GM19351 (cell line): ENCODE measurements around the gene KRT9.

Source experiments
- ATAC-seq: cut with Tn5 transposase; IDR thresholded peaks from one replicate; pipeline ENCODE4 v1.9.1; 2021; ENCODE audit warnings: mild to moderate bottlenecking, moderate library complexity; ENCODE audit not compliant: unreplicated experiment

Gene KRT9

GRCh38 chr17:41533613-41534012, 38.2 kb downstream of the KRT9 start:
- no peak for ATAC-seq

GRCh38 chr17:41532947-41533570, 38.8 kb downstream of the KRT9 start:
- ATAC-seq: no peak

- no peak for ATAC-seq
These were observed 39.9 kb downstream of the KRT9 start for GRCh38 chr17:41531993-41532392.

GRCh38 chr17:41530062-41531048, 41.5 kb downstream of the KRT9 start:
- no peak for ATAC-seq

- ATAC-seq: no peak
These were observed 42.4 kb downstream of the KRT9 start for GRCh38 chr17:41529491-41529915.

- no peak for ATAC-seq
These were observed 42.9 kb downstream of the KRT9 start for GRCh38 chr17:41528959-41529353.

GRCh38 chr17:41527063-41528023, 44.5 kb downstream of the KRT9 start:
- no peak for ATAC-seq

GRCh38 chr17:41524261-41524660, 47.6 kb downstream of the KRT9 start:
- no peak for ATAC-seq

- no peak for ATAC-seq
These were observed 48.1 kb downstream of the KRT9 start for GRCh38 chr17:41523787-41524186.

- no peak for ATAC-seq
These were observed 48.6 kb downstream of the KRT9 start for GRCh38 chr17:41523225-41523593.

GRCh38 chr17:41522301-41523224, 49.3 kb downstream of the KRT9 start:
- ATAC-seq: no peak

- ATAC-seq: no peak
These were observed 50.1 kb downstream of the KRT9 start for GRCh38 chr17:41521574-41522261.

GRCh38 chr17:41520821-41521521, 50.9 kb downstream of the KRT9 start:
- ATAC-seq: no peak

GRCh38 chr17:41519501-41520224, 52.2 kb downstream of the KRT9 start:
- ATAC-seq: no peak

- ATAC-seq: no peak
These were observed 52.9 kb downstream of the KRT9 start, which contains the start of gene KRT15 for GRCh38 chr17:41518789-41519449. Gene KRT15, minus strand, starts transcription at chr17:41518890. Its CDS starts 63 bp downstream, at chr17:41518827.

GRCh38 chr17:41518031-41518430, 53.8 kb downstream of the KRT9 start:
- no peak for ATAC-seq

GRCh38 chr17:41516830-41517283, 55.0 kb downstream of the KRT9 start:
- no peak for ATAC-seq
